Astrocyte of the cerebellum (primary cell): ENCODE measurements around the gene ABCD3.

Source experiments
- DNase-seq: peaks from one replicate; pipeline ENCODE4 v3.0.0-alpha.2; 2011; ENCODE audit warnings: low read depth
- H3K4me3 ChIP-seq: 2 replicates; pipeline ENCODE4 v1.5.1; 2011; ENCODE audit warnings: mild to moderate bottlenecking, low read depth, low read length, moderate library complexity
- CTCF ChIP-seq: IDR thresholded peaks from 2 replicates; pipeline ENCODE4 v1.5.1; 2012; ENCODE audit warnings: low read length, low read depth, moderate library complexity, mild to moderate bottlenecking; ENCODE audit errors: missing control alignments
- in situ Hi-C: cut with HindIII; loops from 2 replicates; pipeline ENCODE4 v1.10.0; 2017; ENCODE audit warnings: low sequenced_read_pairs

The ABCD3 gene

GRCh38 chr1:94384485-94385265 lies 33.5 kb upstream of the ABCD3 start:
- in situ Hi-C loops = no loop called here
- no peak for DNase-seq
- no peak for TF ChIP-seq CTCF

GRCh38 chr1:94385308-94385929 lies 32.8 kb upstream of the ABCD3 start:
- H3K4me3 ChIP-seq = no peak overlapping the region
- no peak for DNase-seq
- in situ Hi-C loops = no loop called here
- TF ChIP-seq CTCF = no peak

More at GRCh38 chr1:94384485-94385265, 33.5 kb upstream of the ABCD3 start:
- H3K4me3 ChIP-seq = no peak overlapping the region

- H3K4me3 ChIP-seq = no peak overlapping the region
- TF ChIP-seq CTCF = no peak
- DNase-seq = no peak
- in situ Hi-C loops = no loop called here
Measured at GRCh38 chr1:94389298-94389697, 28.9 kb upstream of the ABCD3 start.

GRCh38 chr1:94394247-94394646 lies 23.9 kb upstream of the ABCD3 start:
- no peak for TF ChIP-seq CTCF
- in situ Hi-C loops = no loop called here
- DNase-seq = no peak
- H3K4me3 ChIP-seq = no peak overlapping the region

GRCh38 chr1:94395231-94395630 lies 23.0 kb upstream of the ABCD3 start:
- in situ Hi-C loops = no loop called here
- no peak for DNase-seq
- no peak for TF ChIP-seq CTCF

GRCh38 chr1:94395748-94396309 lies 22.4 kb upstream of the ABCD3 start:
- no peak for TF ChIP-seq CTCF
- in situ Hi-C loops = no loop called here
- no peak overlapping the region for H3K4me3 ChIP-seq
- no peak for DNase-seq

More at GRCh38 chr1:94395231-94395630, 23.0 kb upstream of the ABCD3 start:
- no peak overlapping the region for H3K4me3 ChIP-seq
